Endometrial microvascular endothelial cells (primary cell): Measurements from ENCODE around the gene SLC13A3. TPM values are rescaled to one million over a fixed set of nuclear protein-coding genes. Genes with fewer than 3 reads are reported as not detected.

Experiments used
- in situ Hi-C: cut with HindIII; loops from 2 replicates; pipeline ENCODE4 v1.10.0; 2017; ENCODE audit warnings: low sequenced_read_pairs, low pct_unique_long_range_greater_than_20kb; ENCODE audit errors: inconsistent ontology term
- total RNA-seq: library from RNA; depleted of rRNA; stranded (reverse); fragments of >200 nt; gene quantifications from one replicate; pipeline ENCODE4 v1.2.3, GENCODE V29; 2015; ENCODE audit errors: inconsistent ontology term

The SLC13A3 gene
- total RNA-seq, 1 donor from 2014 or later = not detected

GRCh38 chr20:46570956-46571355, 80.3 kb downstream of the SLC13A3 start:
- in situ Hi-C loops = no loop called here

GRCh38 chr20:46569961-46570360, 81.3 kb downstream of the SLC13A3 start:
- in situ Hi-C loops = no loop called here

- in situ Hi-C loops = no loop called here
Measured at GRCh38 chr20:46568570-46569129, 82.6 kb downstream of the SLC13A3 start.

GRCh38 chr20:46566125-46566524, 85.1 kb downstream of the SLC13A3 start:
- in situ Hi-C loops = no loop called here

GRCh38 chr20:46564241-46564957, 86.9 kb downstream of the SLC13A3 start:
- in situ Hi-C loops = no loop called here

- in situ Hi-C loops = no loop called here
Measured at GRCh38 chr20:46563860-46564221, 87.4 kb downstream of the SLC13A3 start.

GRCh38 chr20:46563170-46563859, 87.9 kb downstream of the SLC13A3 start:
- in situ Hi-C loops = no loop called here

- in situ Hi-C loops = no loop called here
Measured at GRCh38 chr20:46562373-46563169, 88.7 kb downstream of the SLC13A3 start.

- in situ Hi-C loops = no loop called here
Measured at GRCh38 chr20:46562009-46562372, 89.3 kb downstream of the SLC13A3 start.

- in situ Hi-C loops = no loop called here
Measured at GRCh38 chr20:46559685-46560440, 91.4 kb downstream of the SLC13A3 start.

GRCh38 chr20:46559001-46559400, 92.3 kb downstream of the SLC13A3 start:
- in situ Hi-C loops = no loop called here

GRCh38 chr20:46558511-46558959, 92.7 kb downstream of the SLC13A3 start:
- in situ Hi-C loops = no loop called here

GRCh38 chr20:46557231-46557956, 93.9 kb downstream of the SLC13A3 start:
- in situ Hi-C loops = no loop called here

GRCh38 chr20:46555370-46555956, 95.8 kb downstream of the SLC13A3 start:
- in situ Hi-C loops = no loop called here

- in situ Hi-C loops = no loop called here
Measured at GRCh38 chr20:46554828-46555227, 96.4 kb downstream of the SLC13A3 start.

GRCh38 chr20:46553926-46554325, 97.3 kb downstream of the SLC13A3 start:
- in situ Hi-C loops = no loop called here

GRCh38 chr20:46552460-46553420, 98.5 kb downstream of the SLC13A3 start:
- in situ Hi-C loops = no loop called here
